Esophagus squamous epithelium (tissue), 4 donors: ENCODE measurements around the gene HNRNPH1.

Experiments used
- POLR2A ChIP-seq, 4 donors: fragments of 450-650 bp; IDR thresholded peaks; one replicate each; pipeline ENCODE4 v1.6.1; 2017; ENCODE audit warnings: antibody characterized with exemption in 4 of 4, mild to moderate bottlenecking in 4 of 4, moderate library complexity in 3 of 4
- TF ChIP-seq, protein P1 (sequence below), 6 experiments: fragments of 450-650 bp in 4 of 6; fragments of 200-600 bp in 2 of 6; sonication (generic) in 2 of 6; IDR thresholded peaks; one replicate each; pipeline ENCODE4 v1.5.1; 2016 to 2019; ENCODE audit warnings: antibody characterized with exemption in 6 of 6, mild to moderate bottlenecking in 4 of 6, moderate library complexity in 4 of 6

DNA sequence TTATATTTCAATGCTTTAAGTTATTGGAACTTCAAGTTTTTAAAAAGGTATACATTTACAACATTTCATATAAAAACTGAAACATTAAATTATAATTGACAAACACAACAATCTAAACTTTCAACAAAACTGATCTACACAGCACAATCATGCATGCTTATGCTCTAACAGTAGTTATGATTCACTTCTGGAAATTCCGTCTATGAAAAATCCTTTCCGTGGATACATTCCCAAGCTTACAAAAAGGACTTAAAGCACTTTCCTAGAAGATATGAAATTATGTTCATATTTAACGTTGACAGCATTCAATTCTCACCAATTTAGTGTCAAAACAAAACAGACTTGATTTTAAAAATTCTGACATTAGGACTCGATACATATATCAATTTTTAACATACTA lies 3.7 kb downstream of the HNRNPH1 start:
- TF ChIP-seq POLR2A (IDR thresholded peaks at IDR 0.05) = no peak
- TF ChIP-seq, protein P1, sequence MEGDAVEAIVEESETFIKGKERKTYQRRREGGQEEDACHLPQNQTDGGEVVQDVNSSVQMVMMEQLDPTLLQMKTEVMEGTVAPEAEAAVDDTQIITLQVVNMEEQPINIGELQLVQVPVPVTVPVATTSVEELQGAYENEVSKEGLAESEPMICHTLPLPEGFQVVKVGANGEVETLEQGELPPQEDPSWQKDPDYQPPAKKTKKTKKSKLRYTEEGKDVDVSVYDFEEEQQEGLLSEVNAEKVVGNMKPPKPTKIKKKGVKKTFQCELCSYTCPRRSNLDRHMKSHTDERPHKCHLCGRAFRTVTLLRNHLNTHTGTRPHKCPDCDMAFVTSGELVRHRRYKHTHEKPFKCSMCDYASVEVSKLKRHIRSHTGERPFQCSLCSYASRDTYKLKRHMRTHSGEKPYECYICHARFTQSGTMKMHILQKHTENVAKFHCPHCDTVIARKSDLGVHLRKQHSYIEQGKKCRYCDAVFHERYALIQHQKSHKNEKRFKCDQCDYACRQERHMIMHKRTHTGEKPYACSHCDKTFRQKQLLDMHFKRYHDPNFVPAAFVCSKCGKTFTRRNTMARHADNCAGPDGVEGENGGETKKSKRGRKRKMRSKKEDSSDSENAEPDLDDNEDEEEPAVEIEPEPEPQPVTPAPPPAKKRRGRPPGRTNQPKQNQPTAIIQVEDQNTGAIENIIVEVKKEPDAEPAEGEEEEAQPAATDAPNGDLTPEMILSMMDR (IDR thresholded peaks at IDR 0.05) = no peak
